ENCODE measurements around the gene TAS2R38.
"Not testable (repeated sequence)": the region's sequence is repeated elsewhere in the genome, so short reads cannot be mapped to it uniquely, and the experiment has no call there.

TAS2R38 gene

GRCh38 chr7:141973673-141974072 lies at the start of gene TAS2R38:
Gene TAS2R38, minus strand, starts transcription at chr7:141973773. Its CDS starts 84 bp downstream, at chr7:141973689.
- no peak for DNase-seq

DNA sequence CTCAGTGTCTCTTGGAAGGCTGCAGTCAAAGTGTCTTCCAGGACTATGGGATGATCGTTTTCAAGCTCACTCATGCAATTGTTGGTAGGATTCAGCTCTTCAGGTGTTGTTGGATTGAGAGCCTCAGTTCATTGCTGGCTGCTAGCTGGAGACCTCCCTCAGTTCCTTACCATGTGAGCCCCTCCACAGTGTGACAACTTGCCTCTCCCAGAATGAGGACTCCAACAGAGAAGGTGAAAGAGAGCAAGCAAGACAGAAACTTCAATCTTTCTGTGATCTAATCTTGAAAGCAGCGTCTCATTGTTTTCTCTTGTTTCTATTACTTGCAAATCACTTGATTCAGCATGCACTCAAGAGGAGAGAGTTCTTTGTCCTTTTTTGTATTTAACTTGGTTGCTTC lies 44.6 kb upstream of the TAS2R38 start:
- no peak for DNase-seq

DNA sequence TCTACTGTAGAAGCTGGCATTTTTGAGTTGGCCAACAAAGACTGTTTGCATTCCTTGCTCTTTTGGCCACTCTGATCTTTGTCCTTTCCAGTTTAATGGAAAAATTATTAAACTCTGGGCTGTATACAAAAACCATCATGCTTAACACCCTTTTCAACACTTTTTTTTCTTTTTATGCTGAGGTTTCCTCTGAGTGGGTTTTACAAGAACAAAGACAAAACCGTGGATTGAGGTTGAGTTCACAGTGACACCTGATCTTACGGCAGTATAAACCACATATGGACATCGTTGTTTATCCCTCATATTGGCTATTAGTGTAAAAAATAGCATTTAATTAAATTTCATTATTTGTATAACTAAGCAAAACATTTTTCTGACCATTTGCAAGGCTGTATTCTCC lies 43.9 kb upstream of the TAS2R38 start:
- DNase-seq = no peak

DNA sequence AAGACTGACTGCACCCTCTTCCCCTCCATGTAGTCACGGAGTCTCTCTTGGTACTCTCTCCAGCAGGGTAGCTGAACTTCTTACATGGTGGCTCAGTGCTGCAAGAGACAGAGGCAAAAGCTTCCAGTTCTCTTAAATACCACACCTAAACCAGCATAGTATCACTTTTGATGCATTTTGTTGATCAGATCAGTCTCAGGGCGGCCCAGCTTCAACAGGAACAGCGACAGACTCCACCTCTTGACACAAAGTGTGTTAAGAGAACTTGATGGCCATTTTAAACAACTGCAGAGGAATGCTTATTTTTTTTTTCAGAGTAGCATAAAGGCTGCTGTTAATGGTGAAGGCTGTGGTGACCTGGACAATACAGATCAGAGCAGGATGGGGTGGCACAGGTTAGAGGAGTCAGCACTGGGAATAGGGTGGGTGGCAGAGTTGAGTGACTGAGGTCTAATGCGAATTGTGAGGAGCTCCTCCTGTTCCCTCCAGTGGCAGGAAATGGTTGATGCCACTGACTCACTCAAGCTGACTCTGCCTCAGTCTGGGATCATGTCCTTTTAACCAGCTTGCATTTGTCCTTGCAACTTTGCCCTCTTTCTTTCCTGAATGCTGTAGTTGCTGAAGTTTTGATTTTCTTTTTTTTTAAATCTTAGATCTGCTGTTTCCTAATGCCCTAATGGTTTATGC lies 39.4 kb upstream of the TAS2R38 start:
- no peak for DNase-seq

DNA sequence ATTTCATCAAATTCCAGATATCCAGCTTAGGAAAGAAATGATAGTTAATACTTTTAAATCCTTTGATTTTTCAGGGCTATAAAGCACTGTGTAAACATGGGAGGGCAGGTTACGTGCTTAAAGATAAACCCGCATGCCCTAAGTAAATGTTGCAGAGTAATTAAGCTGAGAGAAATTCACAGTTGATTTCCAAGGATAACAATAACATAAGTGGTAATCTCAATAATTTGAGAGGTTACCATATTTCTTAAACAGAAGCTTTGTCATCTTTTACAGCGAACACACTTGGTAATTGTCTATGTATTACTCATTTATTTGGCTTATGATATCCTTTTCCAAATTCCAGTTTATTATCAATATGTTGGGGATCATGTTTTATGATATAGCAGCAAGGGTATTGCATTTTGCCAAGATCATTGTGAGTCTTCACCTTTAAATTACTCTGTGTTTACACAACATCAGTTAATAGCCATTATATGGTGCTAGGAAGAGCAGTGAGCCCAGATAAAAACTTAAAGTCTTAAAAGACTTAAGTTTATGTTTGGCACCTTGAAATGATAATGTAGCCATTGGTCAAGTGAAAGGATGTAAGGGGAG lies 37.5 kb upstream of the TAS2R38 start:
- no peak for DNase-seq

GRCh38 chr7:142009187-142009586 lies 35.6 kb upstream of the TAS2R38 start:
- DNase-seq = no peak

DNA sequence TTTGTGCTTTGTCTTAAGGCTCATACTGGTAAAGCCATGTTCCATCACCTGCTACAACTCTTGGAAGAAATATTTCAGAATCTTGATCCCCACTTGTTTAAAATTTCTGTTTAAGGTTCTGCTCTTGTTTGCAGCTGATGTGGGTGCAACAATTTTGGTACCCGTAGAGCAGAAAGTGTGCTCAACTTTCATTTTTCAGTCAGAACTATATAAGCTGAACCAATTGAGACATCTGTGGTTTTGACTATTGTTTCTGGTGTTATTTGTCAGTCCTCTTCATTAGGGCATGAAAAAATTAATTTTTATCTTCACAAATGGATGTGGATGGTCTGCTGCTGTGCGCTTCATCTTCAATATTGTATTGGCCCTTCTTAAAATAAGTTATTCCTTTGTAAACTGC lies 33.0 kb upstream of the TAS2R38 start:
- DNase-seq = no peak

DNA sequence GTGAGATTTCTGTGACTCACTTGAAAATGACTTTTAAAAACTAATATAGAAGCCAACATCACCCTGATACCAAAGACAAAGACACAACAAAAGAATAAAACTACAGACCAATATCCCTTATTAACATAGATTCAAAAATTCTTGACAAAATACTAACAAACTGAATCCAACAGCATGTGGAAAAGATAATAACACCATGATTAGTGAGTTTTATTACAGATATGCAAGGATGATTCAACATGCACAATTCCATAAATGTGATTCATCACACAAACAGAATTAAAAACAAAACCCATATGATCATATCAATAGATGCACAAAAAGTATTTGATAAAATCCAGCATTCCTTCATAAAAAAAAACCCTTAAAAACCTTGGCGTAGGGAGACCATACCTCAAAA lies 28.6 kb upstream of the TAS2R38 start:
- no peak for DNase-seq

- DNase-seq = no peak
Measured at GRCh38 chr7:142001163-142001874, 27.7 kb upstream of the TAS2R38 start.

DNA sequence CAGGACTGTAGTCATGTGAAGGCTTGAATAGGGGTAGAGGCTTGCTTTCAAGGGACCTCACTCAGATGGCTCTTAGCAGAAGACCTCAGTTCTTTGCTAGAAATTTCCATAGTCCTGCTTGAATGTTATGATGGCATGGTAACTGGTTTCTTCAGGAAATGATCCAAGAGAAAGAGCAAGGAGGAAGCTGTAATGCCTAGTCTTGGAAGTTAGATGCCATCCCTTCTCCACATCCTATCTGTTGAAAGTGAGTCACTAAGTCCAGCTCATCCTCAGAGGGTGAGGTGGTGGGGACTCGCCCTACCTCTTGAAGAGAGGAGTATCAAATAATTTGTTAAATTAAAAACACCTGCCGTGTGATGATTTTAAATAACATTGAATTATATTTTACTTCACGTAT lies 26.7 kb upstream of the TAS2R38 start:
- DNase-seq = no peak

DNA sequence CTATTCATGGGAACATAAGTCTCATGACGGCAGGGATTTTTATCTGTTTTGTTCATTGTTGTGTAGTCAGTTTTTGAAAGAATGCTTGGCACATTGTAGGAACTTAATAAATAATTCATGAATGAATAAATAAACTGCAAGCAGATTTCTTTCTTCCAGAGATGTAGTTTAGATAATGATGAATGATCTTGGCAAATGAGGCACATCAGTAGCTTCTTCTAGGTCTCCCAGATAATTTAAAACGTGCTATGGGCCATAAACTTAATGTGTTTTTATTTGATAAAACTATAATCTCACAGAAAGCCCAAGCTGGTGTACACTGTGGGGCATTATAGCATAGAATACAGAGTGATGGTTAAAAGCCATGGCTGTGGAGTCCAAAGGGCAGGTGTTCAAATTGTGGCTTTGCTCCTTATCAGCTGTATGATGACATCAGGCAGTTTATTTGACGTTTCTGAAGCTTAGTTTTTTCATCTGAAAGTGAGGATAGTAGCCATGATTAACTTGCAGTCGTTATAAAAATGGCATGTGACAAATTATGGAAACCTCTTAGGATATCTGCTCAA lies 25.6 kb upstream of the TAS2R38 start:
- DNase-seq = no peak

GRCh38 chr7:141993354-141993753 lies 19.8 kb upstream of the TAS2R38 start:
- no peak for DNase-seq

- no peak for DNase-seq
Measured at GRCh38 chr7:141992688-141993087, 19.1 kb upstream of the TAS2R38 start.

- no peak for DNase-seq
Measured at GRCh38 chr7:141992156-141992555, 18.6 kb upstream of the TAS2R38 start.

DNA sequence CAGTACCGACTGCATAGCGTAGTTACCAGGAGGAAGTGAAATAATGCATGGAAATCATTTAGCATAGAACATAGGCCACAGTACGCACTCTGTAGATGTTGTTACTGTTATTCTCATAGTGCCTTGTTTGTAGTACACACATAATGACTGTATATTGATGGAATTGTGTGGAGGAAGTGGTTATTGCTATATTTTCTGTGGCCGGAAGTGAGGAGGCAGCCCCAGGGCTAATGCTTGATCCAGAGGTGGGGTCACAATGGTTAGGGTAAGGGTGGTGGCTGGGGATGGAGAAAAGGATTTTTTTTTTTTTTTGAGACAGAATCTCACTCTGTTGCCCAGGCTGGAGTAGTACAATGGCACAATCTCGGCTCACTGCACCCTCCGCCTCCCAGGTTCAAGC lies 17.6 kb upstream of the TAS2R38 start:
- no peak for DNase-seq

- DNase-seq = no peak
Measured at GRCh38 chr7:141990011-141990725, 16.6 kb upstream of the TAS2R38 start.

- not testable (repeated sequence) for DNase-seq
Measured at GRCh38 chr7:141987803-141988202, 14.2 kb upstream of the TAS2R38 start.

DNA sequence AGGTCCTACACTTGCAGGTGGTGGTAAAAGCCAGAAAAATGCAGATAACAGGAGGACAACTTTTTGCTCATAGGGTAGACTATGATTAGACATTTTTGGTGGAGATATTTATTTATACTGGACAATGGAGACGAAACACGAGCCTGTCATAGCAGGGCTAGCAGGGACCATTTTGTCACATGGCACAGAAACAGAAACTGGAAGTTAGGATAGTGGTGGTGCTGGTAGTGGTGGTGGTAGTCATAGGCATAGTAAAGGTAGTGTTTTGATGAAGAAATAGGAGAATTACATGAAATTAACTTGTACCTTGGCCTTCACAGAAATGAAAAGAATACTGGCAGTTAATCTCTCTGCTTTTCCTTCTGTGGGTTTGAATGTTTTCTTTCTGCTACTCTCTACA lies 13.3 kb upstream of the TAS2R38 start:
- no peak for DNase-seq

DNA sequence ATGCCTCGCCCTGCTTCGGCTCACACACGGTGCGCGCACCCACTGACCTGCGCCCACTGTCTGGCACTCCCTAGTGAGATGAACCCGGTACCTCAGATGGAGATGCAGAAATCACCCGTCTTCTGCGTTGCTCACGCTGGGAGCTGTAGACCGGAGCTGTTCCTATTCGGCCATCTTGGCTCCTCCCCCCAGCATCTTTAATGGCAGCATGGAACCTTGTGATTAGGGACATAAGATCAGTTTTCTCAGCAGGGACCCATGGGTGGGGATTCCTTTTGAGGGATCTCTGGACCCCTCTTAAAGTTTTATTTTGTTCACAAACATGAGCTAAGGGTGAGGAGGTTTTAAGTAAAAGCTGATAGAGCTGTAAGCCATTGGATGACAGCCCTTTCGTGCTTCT lies 12.4 kb upstream of the TAS2R38 start:
- DNase-seq = not testable (repeated sequence)

- DNase-seq = peak; percentile 67
Measured at GRCh38 chr7:141979568-141979967, 6.0 kb upstream of the TAS2R38 start.

DNA sequence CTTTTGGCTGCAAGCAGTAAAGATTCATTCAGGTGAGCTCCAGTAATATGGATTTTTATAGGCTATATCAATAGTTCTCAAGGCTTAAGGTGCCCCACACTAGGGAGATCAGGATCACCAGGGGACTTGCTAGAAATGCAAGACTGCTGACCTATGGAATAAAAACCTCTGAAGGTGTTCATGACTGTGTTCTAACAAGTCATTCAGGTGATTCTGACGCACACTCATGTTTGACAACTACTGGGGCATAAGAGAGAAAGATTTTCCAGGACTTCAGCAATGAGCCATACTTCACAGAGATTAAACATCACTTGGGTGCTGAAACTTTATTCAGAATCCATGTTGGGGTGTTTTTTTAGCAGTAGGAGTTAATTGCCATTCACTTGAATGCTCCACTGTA lies 4.8 kb upstream of the TAS2R38 start:
- no peak for DNase-seq

DNA sequence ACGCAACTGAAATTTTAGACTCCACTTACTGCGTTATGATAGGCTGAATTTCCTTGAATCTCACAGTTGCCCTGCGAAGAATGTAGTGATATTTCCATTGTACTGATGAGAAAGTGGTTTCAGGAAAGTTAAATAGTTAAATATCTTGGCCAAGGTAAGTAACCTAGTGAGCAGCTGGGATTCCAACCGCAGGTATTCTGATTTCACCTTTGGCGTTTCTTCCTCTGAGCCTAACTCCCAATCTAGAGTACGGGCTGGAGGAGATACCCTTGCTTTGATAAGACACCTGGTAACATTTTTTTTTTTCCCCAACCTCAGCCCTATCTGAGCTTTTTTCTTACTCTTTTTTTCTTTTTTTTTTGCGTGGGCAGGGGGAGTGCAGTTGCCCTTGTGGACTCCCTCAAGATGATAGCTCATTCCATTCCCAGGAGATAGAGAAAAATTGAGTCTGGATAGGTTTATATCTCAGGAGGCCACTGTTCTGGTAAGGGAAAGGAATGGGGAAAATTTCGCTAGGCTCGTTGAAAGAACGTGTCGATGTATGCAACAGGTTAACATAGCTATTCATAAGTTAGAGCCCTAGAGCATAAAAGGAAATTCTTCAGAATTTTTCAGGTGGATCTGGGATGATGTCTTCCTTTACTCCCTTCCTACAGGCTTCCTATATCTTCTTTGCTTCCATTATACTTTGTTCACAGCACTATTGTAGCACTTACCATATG lies 3.1 kb upstream of the TAS2R38 start:
- DNase-seq = no peak
